B cell (primary cell): ENCODE data around the gene SLC44A4. TPM values are rescaled to one million over a fixed set of nuclear protein-coding genes. Genes with fewer than 3 reads are reported as not detected.
A peak's percentile ranks its signal among the peaks of the same experiment; 100 is the strongest.

ENCODE experiments used
- ATAC-seq: fragments of 200-7000 bp; cut with Tn5 transposase; one replicate; pipeline ENCODE4 v1.10.0; 2021; ENCODE audit warnings: low read depth, mild to moderate bottlenecking, moderate number of reproducible peaks, moderate library complexity
- CTCF ChIA-PET: fragments of 350-600 bp; sonication (Branson Sonifier 250); formaldehyde crosslinking; loops from one replicate; lab custom pipeline; 2021; ENCODE audit warnings: antibody characterized with exemption, inconsistent platforms; lab: Charles Lee
- POLR2A ChIA-PET: fragments of 350-600 bp; sonication (Branson Sonifier 250); formaldehyde crosslinking; loops from one replicate; lab custom pipeline; 2021; ENCODE audit warnings: antibody characterized with exemption; lab: Charles Lee
- DNase-seq: peaks from one replicate; pipeline ENCODE4 v3.0.0; 2013
- H2AFZ ChIP-seq: 2 replicates; pipeline ENCODE4 v1.6.1; 2012; ENCODE audit warnings: mild to moderate bottlenecking, low read depth, low read length; ENCODE audit not compliant: insufficient read depth, poor library complexity, severe bottlenecking
- H3K27ac ChIP-seq, 2 donors: 1 replicate in 1 of 2; 2 replicates in 1 of 2; pipeline ENCODE4 v1.5.1; 2012 to 2013; ENCODE audit warnings: low read length in 2 of 2, mild to moderate bottlenecking in 2 of 2, moderate library complexity in 1 of 2
- H3K27me3 ChIP-seq, 4 experiments: fragments of 200-600 bp in 1 of 4; sonication (generic) in 1 of 4; replicated peaks in 1 of 4; 1 replicate in 2 of 4; 2 replicates in 2 of 4; pipeline versions ENCODE4 v1.6.1 to v1.7.0; 2013 to 2016; ENCODE audit warnings: low read length in 3 of 4, mild to moderate bottlenecking in 2 of 4, mixed read lengths in 1 of 4, moderate library complexity in 1 of 4; ENCODE audit not compliant: insufficient read depth in 4 of 4, control insufficient read depth in 3 of 4; ENCODE audit errors: control extremely low read depth in 1 of 4
- H3K36me3 ChIP-seq, 2 experiments: replicated peaks in 1 of 2; 1 replicate in 1 of 2; 2 replicates in 1 of 2; pipeline versions ENCODE4 v1.6.1 to v1.7.1; 2013; ENCODE audit warnings: low read length in 1 of 2; ENCODE audit not compliant: insufficient read depth in 2 of 2, control insufficient read depth in 1 of 2; ENCODE audit errors: control extremely low read depth in 1 of 2, extremely low read depth in 1 of 2
- H3K4me1 ChIP-seq, 2 donors: fragments of 200-600 bp in 1 of 2; sonication (generic) in 1 of 2; 1 replicate in 1 of 2; 2 replicates in 1 of 2; pipeline versions ENCODE4 v1.5.1 to v1.6.1; 2013 to 2017; ENCODE audit warnings: low read length in 2 of 2; ENCODE audit not compliant: control insufficient read depth in 2 of 2, insufficient read depth in 2 of 2
- H3K4me2 ChIP-seq: replicated peaks from 2 replicates; pipeline ENCODE3; 2012; ENCODE audit warnings: mild to moderate bottlenecking, low read depth, low read length; ENCODE audit not compliant: poor library complexity, severe bottlenecking
- H3K4me3 ChIP-seq, 5 experiments: fragments of 200-600 bp in 1 of 5; sonication (generic) in 1 of 5; 1 replicate in 3 of 5; 2 replicates in 2 of 5; pipeline versions ENCODE4 v1.5.1 to v1.7.0; 2011 to 2016; ENCODE audit warnings: low read length in 4 of 5, mild to moderate bottlenecking in 4 of 5, low read depth in 2 of 5, control low read depth in 1 of 5, moderate library complexity in 1 of 5; ENCODE audit not compliant: insufficient read depth in 1 of 5; ENCODE audit errors: control extremely low read depth in 1 of 5, extremely low read depth in 1 of 5
- H3K79me2 ChIP-seq: fragments of 200-600 bp; sonication (generic); one replicate; pipeline ENCODE4 v1.6.0; 2016; ENCODE audit warnings: low read length; ENCODE audit not compliant: control insufficient read depth, insufficient read depth
- H3K9ac ChIP-seq: fragments of 200-600 bp; sonication (generic); 2 replicates; pipeline ENCODE4 v1.6.1; 2017; ENCODE audit warnings: mild to moderate bottlenecking, low read length, moderate library complexity
- H3K9me3 ChIP-seq, 3 donors: one replicate each; pipeline versions ENCODE4 v1.6.1 to v1.7.1; 2013; ENCODE audit warnings: low read length in 2 of 3; ENCODE audit not compliant: control insufficient read depth in 2 of 3, insufficient read depth in 1 of 3; ENCODE audit errors: control extremely low read depth in 1 of 3
- H4K20me1 ChIP-seq: 2 replicates; pipeline ENCODE4 v1.6.0; 2012; ENCODE audit warnings: mild to moderate bottlenecking, low read length; ENCODE audit not compliant: insufficient read depth, control insufficient read depth, poor library complexity, severe bottlenecking
- H3K27ac Mint-ChIP-seq: one replicate; pipeline ENCODE4 v1.8.0; 2021; ENCODE audit warnings: mixed read lengths
- H3K27me3 Mint-ChIP-seq: one replicate; pipeline ENCODE4 v1.8.0; 2021; ENCODE audit warnings: mixed read lengths
- H3K4me1 Mint-ChIP-seq: one replicate; pipeline ENCODE4 v1.8.0; 2021; ENCODE audit warnings: mixed read lengths
- H3K4me3 Mint-ChIP-seq: one replicate; pipeline ENCODE4 v1.8.0; 2021; ENCODE audit warnings: mixed read lengths
- H3K9me3 Mint-ChIP-seq: one replicate; pipeline ENCODE4 v1.8.0; 2022; ENCODE audit warnings: mixed read lengths; ENCODE audit not compliant: insufficient read depth
- EZH2 ChIP-seq: IDR thresholded peaks from 2 replicates; pipeline ENCODE4 v1.6.1; 2012; ENCODE audit warnings: borderline replicate concordance, low read depth, mild to moderate bottlenecking, moderate library complexity, low read length; ENCODE audit not compliant: insufficient read depth, poor library complexity, severe bottlenecking
- WGBS: methylation state at CpG from one replicate; pipeline ENCODE4 v1.1.5; 2013; ENCODE audit warnings: missing lambda C conversion rate; ENCODE audit not compliant: insufficient coverage; 5-methylcytosine and 5-hydroxymethylcytosine counted together
- intact Hi-C: fragments of 100-400 bp; cut with micrococcal nuclease; formaldehyde crosslinking; loops from one replicate; pipeline ENCODE4 v1.10.0; 2022
- polyA plus RNA-seq: library from polyadenylated mRNA; depleted of rRNA; stranded (reverse); fragments of >200 nt; gene quantifications from 2 replicates; pipeline ENCODE4 v1.2.3, GENCODE V29; 2012
- total RNA-seq, 2 donors: library from RNA; stranded (reverse); fragments of 120-200 nt in 1 of 2; gene quantifications; 1 replicate in 1 of 2; 2 replicates in 1 of 2; pipeline versions ENCODE4 v1.2.3 to v1.2.4, GENCODE V29; 2013 to 2022
- TF ChIP-seq, protein P1 (sequence below): fragments of 200-600 bp; IDR thresholded peaks from one replicate; pipeline ENCODE4 v1.8.0; 2022; ENCODE audit warnings: antibody characterized with exemption, mild to moderate bottlenecking

SLC44A4 gene
- total and polyA plus RNA-seq, 2 donors (not counting 1 experiment from before 2014, with no cell fraction given), result not detected

DNA sequence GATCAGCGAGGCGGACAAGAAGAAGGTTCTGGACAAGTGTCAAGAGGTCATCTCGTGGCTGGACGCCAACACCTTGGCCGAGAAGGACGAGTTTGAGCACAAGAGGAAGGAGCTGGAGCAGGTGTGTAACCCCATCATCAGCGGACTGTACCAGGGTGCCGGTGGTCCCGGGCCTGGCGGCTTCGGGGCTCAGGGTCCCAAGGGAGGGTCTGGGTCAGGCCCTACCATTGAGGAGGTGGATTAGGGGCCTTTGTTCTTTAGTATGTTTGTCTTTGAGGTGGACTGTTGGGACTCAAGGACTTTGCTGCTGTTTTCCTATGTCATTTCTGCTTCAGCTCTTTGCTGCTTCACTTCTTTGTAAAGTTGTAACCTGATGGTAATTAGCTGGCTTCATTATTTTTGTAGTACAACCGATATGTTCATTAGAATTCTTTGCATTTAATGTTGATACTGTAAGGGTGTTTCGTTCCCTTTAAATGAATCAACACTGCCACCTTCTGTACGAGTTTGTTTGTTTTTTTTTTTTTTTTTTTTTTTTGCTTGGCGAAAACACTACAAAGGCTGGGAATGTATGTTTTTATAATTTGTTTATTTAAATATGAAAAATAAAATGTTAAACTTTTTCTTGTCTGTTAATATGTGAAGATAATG, 49.0 kb downstream of the SLC44A4 start:
- H3K4me2 ChIP-seq, result peak overlapping the region; percentile 96
- ChIA-PET CTCF (interaction anchor here (0.6 to 4.7 kb wide), 42 partner anchors 10 to 1104 kb away, joined by 3 to 75 read pairs (median 6); partner anchors contain the start of genes ABHD16A, APOM, ATP6V1G2 and CLIC1), POLR2A (interaction anchor here (0.6 to 4.9 kb wide), 15 partner anchors 15 to 1285 kb away, joined by 3 to 37 read pairs (median 9); partner anchors contain the start of genes DDAH2, HSPA1A, HSPA1L and LY6G5C)
- DNase-seq (peak; percentile 79), ATAC-seq (no peak)
- peak overlapping the region; percentile 18 to 70 for H3K27ac ChIP-seq
- peak overlapping the region; percentile 48 to 81 (median 65) for H3K4me3 ChIP-seq
- peak overlapping the region; percentile 77 for H3K9ac ChIP-seq
- Mint-ChIP-seq H3K27me3 (no peaks in the 10 kb centered on the region), H3K4me3 (peak overlapping the region; percentile 96), H3K27ac (peak overlapping the region; percentile 95), H3K4me1 (peaks cover 37% of the 10 kb centered on the region), H3K9me3 (no peaks in the 10 kb centered on the region)
- no peaks in the 10 kb centered on the region for H3K27me3 ChIP-seq
- 0% methylated on average over 7 of the region's 15 CpGs for WGBS
- H3K79me2 ChIP-seq, result peaks cover 18% of the 10 kb centered on the region
- peak overlapping the region; percentile 71 for H2AFZ ChIP-seq
- no peaks in the 10 kb centered on the region for H3K9me3 ChIP-seq
- peaks cover 26 to 52% of the 10 kb centered on the region in 2 donors for H3K4me1 ChIP-seq
- H3K36me3 ChIP-seq, result no peaks in the 10 kb centered on the region
- intact Hi-C loops, result loop anchor here (1.0 to 10.0 kb wide), 6 partner anchors 15 to 282 kb away; partner anchors contain the start of genes DXO, HSPA1A, HSPA1L and NFKBIL1
- peaks cover 5% of the 10 kb centered on the region for H4K20me1 ChIP-seq
- TF ChIP-seq, protein P1, sequence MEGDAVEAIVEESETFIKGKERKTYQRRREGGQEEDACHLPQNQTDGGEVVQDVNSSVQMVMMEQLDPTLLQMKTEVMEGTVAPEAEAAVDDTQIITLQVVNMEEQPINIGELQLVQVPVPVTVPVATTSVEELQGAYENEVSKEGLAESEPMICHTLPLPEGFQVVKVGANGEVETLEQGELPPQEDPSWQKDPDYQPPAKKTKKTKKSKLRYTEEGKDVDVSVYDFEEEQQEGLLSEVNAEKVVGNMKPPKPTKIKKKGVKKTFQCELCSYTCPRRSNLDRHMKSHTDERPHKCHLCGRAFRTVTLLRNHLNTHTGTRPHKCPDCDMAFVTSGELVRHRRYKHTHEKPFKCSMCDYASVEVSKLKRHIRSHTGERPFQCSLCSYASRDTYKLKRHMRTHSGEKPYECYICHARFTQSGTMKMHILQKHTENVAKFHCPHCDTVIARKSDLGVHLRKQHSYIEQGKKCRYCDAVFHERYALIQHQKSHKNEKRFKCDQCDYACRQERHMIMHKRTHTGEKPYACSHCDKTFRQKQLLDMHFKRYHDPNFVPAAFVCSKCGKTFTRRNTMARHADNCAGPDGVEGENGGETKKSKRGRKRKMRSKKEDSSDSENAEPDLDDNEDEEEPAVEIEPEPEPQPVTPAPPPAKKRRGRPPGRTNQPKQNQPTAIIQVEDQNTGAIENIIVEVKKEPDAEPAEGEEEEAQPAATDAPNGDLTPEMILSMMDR, result peak; percentile 67
- TF ChIP-seq EZH2, result no peak
